ENCODE data around the gene LRRFIP2. TPM values are rescaled to one million over a fixed set of nuclear protein-coding genes. Genes with fewer than 3 reads are reported as not detected.
"Not testable (repeated sequence)": the region's sequence is repeated elsewhere in the genome, so short reads cannot be mapped to it uniquely, and the experiment has no call there.

The LRRFIP2 gene
- total RNA-seq, 1 donor, result 84.2 TPM

DNA sequence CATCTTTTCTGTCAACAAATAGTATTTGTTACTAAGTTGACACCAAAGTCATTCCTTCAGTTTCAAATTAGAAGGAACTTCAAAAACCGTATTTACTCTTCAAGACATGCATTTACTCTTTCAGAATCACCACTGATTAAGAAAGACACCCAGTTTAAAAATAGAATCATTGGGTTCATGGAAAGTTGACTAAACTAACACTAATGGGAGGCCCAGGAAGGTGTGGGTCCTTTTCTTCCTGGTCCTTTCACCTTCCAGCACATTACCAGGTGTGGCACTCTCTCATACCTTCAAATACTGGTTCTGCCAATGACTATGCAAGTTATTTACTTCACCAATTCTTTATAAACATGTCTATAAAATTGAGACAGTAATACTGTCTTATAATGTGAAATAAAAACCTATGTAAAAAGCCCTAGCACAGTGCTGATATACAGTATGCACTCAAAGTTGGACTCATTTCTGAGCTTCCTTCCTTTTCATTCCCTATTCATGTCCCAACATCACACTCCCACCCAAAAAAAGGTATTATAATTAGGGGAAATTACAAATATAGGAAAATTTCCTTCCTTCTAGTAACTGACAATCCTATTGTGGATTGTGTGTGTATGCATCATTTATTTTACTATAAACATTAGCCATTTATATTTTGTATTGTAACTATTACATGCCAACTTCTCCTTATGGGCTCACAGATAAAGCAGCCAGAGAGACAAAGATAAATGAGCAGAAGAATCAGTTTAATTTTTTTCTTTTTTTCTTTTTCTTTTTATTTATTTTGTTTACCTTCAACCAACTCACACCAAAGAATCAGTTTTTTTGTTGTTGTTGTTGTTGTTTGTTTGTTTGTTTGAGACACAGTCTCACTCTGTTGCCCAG is 48.9 kb downstream of the LRRFIP2 start:
- no peak for DNase-seq (ENCODE audit: low read depth)
- no peak overlapping the region for H3K4me3 ChIP-seq (ENCODE audit: low read depth, low read length)
- TF ChIP-seq, protein P1, sequence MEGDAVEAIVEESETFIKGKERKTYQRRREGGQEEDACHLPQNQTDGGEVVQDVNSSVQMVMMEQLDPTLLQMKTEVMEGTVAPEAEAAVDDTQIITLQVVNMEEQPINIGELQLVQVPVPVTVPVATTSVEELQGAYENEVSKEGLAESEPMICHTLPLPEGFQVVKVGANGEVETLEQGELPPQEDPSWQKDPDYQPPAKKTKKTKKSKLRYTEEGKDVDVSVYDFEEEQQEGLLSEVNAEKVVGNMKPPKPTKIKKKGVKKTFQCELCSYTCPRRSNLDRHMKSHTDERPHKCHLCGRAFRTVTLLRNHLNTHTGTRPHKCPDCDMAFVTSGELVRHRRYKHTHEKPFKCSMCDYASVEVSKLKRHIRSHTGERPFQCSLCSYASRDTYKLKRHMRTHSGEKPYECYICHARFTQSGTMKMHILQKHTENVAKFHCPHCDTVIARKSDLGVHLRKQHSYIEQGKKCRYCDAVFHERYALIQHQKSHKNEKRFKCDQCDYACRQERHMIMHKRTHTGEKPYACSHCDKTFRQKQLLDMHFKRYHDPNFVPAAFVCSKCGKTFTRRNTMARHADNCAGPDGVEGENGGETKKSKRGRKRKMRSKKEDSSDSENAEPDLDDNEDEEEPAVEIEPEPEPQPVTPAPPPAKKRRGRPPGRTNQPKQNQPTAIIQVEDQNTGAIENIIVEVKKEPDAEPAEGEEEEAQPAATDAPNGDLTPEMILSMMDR (IDR thresholded peaks at IDR 0.05; ENCODE audit: insufficient read depth, low read depth, low read length), result no peak

DNA sequence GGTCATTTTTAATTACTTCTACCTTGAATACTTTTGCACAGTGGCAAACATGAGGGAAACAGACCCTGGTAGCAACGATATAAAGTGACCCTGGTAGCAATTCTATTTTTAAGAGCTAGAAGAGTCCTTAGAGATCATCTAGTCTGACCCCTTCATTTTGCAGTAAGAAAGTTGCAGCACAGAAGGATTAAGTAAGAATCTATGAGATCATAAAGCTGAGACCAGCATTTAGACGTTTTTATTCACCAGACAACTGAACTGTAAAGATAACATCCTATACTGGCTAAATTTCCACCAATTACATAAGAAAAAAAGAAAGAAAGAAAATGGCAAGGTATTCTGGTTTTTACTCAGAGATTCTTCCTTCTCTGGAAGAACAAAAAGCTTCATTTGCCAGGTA is 49.9 kb downstream of the LRRFIP2 start:
- peak; percentile 68 for DNase-seq (ENCODE audit: low read depth)
- TF ChIP-seq, protein P1 (IDR thresholded peaks at IDR 0.05; ENCODE audit: insufficient read depth, low read depth, low read length), result no peak
- H3K4me3 ChIP-seq (ENCODE audit: low read depth, low read length), result no peak overlapping the region

GRCh38 chr3:37123292-37123691 is 51.1 kb downstream of the LRRFIP2 start:
- no peak overlapping the region for H3K4me3 ChIP-seq (ENCODE audit: low read depth, low read length)
- DNase-seq (ENCODE audit: low read depth), result no peak
- TF ChIP-seq, protein P1 (IDR thresholded peaks at IDR 0.05; ENCODE audit: insufficient read depth, low read depth, low read length), result no peak

GRCh38 chr3:37122069-37122468 is 52.3 kb downstream of the LRRFIP2 start:
- DNase-seq (ENCODE audit: low read depth); H3K4me3 ChIP-seq (ENCODE audit: low read depth, low read length): not testable (repeated sequence)

GRCh38 chr3:37118163-37118562 is 56.2 kb downstream of the LRRFIP2 start:
- DNase-seq (ENCODE audit: low read depth), result no peak
- H3K4me3 ChIP-seq (ENCODE audit: low read depth, low read length), result no peak overlapping the region
- TF ChIP-seq, protein P1 (IDR thresholded peaks at IDR 0.05; ENCODE audit: insufficient read depth, low read depth, low read length), result no peak

DNA sequence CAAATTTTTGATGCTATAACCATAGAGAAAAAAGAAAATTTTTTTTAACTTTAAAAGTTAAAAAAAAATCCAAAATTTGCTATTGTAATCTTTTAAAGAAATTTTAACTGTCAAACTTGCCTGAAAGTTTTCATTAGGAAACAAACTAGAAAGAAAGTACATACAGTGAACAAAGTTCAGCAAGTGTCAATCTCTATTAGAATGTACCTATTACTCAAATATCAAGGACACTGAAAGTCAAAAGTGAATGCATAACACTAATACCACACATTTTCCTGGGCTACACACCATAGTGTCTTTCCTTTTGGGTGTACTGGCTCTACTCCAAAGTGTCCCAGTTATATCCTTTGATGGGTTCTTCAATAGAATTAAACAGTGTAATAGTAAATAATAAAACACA is 56.8 kb downstream of the LRRFIP2 start:
- TF ChIP-seq, protein P1 (IDR thresholded peaks at IDR 0.05; ENCODE audit: insufficient read depth, low read depth, low read length), result no peak
- no peak overlapping the region for H3K4me3 ChIP-seq (ENCODE audit: low read depth, low read length)
- DNase-seq (ENCODE audit: low read depth), result no peak

DNA sequence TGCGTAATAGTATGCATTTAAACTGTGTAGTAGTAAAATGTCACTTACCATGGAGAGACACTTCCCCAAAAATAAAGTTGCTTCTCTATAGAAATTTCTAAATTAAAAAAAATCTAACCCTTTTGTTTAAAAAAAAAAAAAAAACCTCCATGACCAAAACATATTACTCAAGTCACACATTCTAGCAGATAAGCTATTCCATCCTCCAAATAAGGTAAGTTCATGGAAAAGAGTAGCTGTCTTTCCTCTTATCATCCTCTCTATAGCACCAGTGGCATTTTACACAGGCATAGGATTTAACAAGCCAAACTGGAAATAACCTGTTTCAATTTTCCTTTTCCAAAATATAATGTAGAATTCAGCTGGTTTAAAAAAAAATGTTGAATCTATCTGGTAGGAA is 57.4 kb downstream of the LRRFIP2 start:
- H3K4me3 ChIP-seq (ENCODE audit: low read depth, low read length), result no peak overlapping the region
- no peak for DNase-seq (ENCODE audit: low read depth)
- TF ChIP-seq, protein P1 (IDR thresholded peaks at IDR 0.05; ENCODE audit: insufficient read depth, low read depth, low read length), result no peak
